HEK293 (cell line): ENCODE data around the gene C19orf53.
A peak's percentile ranks its signal among the peaks of the same experiment; 100 is the strongest.

Source experiments
- FEZF1 ChIP-seq: fragments of 450-650 bp; formaldehyde crosslinking; IDR thresholded peaks from 2 replicates; pipeline ENCODE4 v1.5.1; 2016; ENCODE audit warnings: missing biosample characterization, missing genetic modification characterization
- SP3 ChIP-seq: fragments of 450-650 bp; formaldehyde crosslinking; IDR thresholded peaks from 2 replicates; pipeline ENCODE4 v1.5.1; 2016; ENCODE audit warnings: missing biosample characterization, missing genetic modification characterization
- TCF7L2 ChIP-seq: IDR thresholded peaks from 2 replicates; pipeline ENCODE4 v1.6.1; 2011; ENCODE audit warnings: low read depth, mild to moderate bottlenecking, inconsistent platforms, low read length, moderate library complexity, borderline replicate concordance
- TRIM28 ChIP-seq: IDR thresholded peaks from 2 replicates; pipeline ENCODE4 v1.6.1; 2011; ENCODE audit warnings: low read length, control low read depth, borderline replicate concordance
- ZEB2 ChIP-seq: fragments of 450-650 bp; formaldehyde crosslinking; IDR thresholded peaks from 2 replicates; pipeline ENCODE4 v1.5.1; 2016; ENCODE audit warnings: missing biosample characterization, missing genetic modification characterization
- ZNF140 ChIP-seq: fragments of 450-650 bp; formaldehyde crosslinking; IDR thresholded peaks from 2 replicates; pipeline ENCODE4 v1.5.1; 2016; ENCODE audit warnings: missing biosample characterization, missing genetic modification characterization
- ZNF274 ChIP-seq, 2 experiments: fragments of 200-500 bp in 1 of 2; fragments of 450-650 bp in 1 of 2; sonication (Bioruptor generic) in 1 of 2; formaldehyde crosslinking in 1 of 2; IDR thresholded peaks; 2 replicates each; pipeline versions ENCODE4 v1.5.1 to v1.6.1; 2014 to 2016; ENCODE audit warnings: borderline replicate concordance in 1 of 2, inconsistent platforms in 1 of 2, low read length in 1 of 2, missing biosample characterization in 1 of 2, missing genetic modification characterization in 1 of 2
- ZNF391 ChIP-seq: fragments of 450-650 bp; formaldehyde crosslinking; IDR thresholded peaks from 2 replicates; pipeline ENCODE4 v1.5.1; 2016; ENCODE audit warnings: low read depth, missing biosample characterization, missing genetic modification characterization, borderline replicate concordance
- ZNF561 ChIP-seq: fragments of 450-650 bp; IDR thresholded peaks from 2 replicates; pipeline ENCODE4 v1.5.1; 2018; ENCODE audit warnings: missing biosample characterization, missing genetic modification characterization, borderline replicate concordance
- ZNF600 ChIP-seq: fragments of 450-650 bp; formaldehyde crosslinking; IDR thresholded peaks from 2 replicates; pipeline ENCODE4 v1.5.1; 2016; ENCODE audit warnings: missing biosample characterization, missing genetic modification characterization
- TF ChIP-seq, protein P1 (sequence below): fragments of 450-650 bp; formaldehyde crosslinking; IDR thresholded peaks from 2 replicates; pipeline ENCODE4 v1.5.1; 2016; ENCODE audit warnings: missing biosample characterization, missing genetic modification characterization
- TF ChIP-seq, protein P2 (sequence below): fragments of 450-650 bp; IDR thresholded peaks from 2 replicates; pipeline ENCODE4 v1.5.1; 2018; ENCODE audit warnings: missing biosample characterization, missing genetic modification characterization
- TF ChIP-seq, protein P3 (sequence below): fragments of 450-650 bp; formaldehyde crosslinking; IDR thresholded peaks from 2 replicates; pipeline ENCODE4; 2016; ENCODE audit warnings: missing biosample characterization, missing genetic modification characterization

DNA sequence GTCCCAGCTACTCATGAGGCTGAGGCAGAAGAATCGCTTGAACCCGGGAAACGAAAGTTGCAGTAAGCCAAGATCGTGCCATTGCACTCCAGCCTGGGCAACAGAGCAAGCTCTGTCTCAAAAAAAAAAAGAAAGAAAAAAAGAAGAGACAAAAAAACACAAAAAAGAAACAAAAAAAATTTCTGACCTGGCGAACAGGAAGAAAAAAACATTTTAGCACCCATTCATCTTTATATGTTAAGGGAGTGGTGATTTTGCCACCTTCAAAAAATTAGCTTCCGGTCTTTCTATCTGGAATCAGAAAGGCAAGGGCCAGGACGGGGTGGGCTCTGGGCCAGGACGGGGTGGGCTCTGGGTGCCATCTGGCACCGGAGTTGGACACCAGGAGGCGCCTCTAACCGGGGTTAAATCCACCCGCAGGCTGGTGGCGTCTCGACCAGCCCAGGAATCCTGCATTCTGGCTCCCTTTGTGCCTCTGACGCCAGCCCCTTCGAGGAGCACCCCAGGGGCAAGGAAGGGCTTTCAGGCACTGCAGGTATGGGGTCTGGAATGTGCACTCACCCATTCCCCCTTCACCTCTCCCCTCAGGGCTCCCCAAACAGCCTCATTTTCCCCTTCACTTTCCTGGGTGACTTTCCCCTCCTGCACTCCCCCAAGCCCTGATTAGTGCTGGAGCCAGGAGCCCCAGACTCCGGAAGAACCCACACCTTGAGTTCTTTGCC, 10.6 kb downstream of the C19orf53 start:
- TF ChIP-seq, protein P1, sequence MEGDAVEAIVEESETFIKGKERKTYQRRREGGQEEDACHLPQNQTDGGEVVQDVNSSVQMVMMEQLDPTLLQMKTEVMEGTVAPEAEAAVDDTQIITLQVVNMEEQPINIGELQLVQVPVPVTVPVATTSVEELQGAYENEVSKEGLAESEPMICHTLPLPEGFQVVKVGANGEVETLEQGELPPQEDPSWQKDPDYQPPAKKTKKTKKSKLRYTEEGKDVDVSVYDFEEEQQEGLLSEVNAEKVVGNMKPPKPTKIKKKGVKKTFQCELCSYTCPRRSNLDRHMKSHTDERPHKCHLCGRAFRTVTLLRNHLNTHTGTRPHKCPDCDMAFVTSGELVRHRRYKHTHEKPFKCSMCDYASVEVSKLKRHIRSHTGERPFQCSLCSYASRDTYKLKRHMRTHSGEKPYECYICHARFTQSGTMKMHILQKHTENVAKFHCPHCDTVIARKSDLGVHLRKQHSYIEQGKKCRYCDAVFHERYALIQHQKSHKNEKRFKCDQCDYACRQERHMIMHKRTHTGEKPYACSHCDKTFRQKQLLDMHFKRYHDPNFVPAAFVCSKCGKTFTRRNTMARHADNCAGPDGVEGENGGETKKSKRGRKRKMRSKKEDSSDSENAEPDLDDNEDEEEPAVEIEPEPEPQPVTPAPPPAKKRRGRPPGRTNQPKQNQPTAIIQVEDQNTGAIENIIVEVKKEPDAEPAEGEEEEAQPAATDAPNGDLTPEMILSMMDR: 0 out of 2 replicates have a peak, but pooled peaks have one; percentile 27
- TF ChIP-seq FEZF1 (tag by site-specific recombination) (no peak), ZEB2 (no peak), ZNF600 (tag by site-specific recombination) (0 out of 2 replicates have a peak, but pooled peaks have one; percentile 22), ZNF274 (IDR thresholded peaks at IDR 0.05; ENCODE audit: low read length) (no peak), ZNF274 (tag by site-specific recombination; IDR thresholded peaks at IDR 0.05; ENCODE audit: borderline replicate concordance) (no peak), TRIM28 (no peak), ZNF561 (tag by site-specific recombination) (no peak), TCF7L2 (no peak), ZNF140 (tag by site-specific recombination) (no peak), SP3 (tag by site-specific recombination) (no peak), ZNF391 (tag by site-specific recombination) (no peak)
- TF ChIP-seq, protein P2, sequence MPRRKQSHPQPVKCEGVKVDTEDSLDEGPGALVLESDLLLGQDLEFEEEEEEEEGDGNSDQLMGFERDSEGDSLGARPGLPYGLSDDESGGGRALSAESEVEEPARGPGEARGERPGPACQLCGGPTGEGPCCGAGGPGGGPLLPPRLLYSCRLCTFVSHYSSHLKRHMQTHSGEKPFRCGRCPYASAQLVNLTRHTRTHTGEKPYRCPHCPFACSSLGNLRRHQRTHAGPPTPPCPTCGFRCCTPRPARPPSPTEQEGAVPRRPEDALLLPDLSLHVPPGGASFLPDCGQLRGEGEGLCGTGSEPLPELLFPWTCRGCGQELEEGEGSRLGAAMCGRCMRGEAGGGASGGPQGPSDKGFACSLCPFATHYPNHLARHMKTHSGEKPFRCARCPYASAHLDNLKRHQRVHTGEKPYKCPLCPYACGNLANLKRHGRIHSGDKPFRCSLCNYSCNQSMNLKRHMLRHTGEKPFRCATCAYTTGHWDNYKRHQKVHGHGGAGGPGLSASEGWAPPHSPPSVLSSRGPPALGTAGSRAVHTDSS (tag by site-specific recombination): no peak
- TF ChIP-seq, protein P3, sequence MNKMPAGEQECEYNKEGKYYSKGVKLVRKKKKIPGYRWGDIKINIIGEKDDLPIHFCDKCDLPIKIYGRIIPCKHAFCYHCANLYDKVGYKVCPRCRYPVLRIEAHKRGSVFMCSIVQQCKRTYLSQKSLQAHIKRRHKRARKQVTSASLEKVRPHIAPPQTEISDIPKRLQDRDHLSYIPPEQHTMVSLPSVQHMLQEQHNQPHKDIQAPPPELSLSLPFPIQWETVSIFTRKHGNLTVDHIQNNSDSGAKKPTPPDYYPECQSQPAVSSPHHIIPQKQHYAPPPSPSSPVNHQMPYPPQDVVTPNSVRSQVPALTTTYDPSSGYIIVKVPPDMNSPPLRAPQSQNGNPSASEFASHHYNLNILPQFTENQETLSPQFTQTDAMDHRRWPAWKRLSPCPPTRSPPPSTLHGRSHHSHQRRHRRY (tag by site-specific recombination): no peak
